Trophoblast cell (in vitro differentiated cells and primary cell): Measurements from ENCODE around the gene MAS1.

Experiments
- DNase-seq, 2 donors: peaks; one replicate each; pipeline ENCODE4 v3.0.0-alpha.2; 2016
- H2AFZ ChIP-seq: 2 replicates; pipeline ENCODE4 v1.6.1; 2013; ENCODE audit warnings: low read length, moderate library complexity, mild to moderate bottlenecking; ENCODE audit not compliant: insufficient read depth, poor library complexity
- H2AK5ac ChIP-seq: 2 replicates; pipeline ENCODE4 v1.6.1; 2013; ENCODE audit warnings: mild to moderate bottlenecking, low read length
- H2BK120ac ChIP-seq: 2 replicates; pipeline ENCODE4 v1.6.1; 2013; ENCODE audit warnings: low read length, mild to moderate bottlenecking, moderate library complexity; ENCODE audit not compliant: insufficient read depth, poor library complexity
- H2BK12ac ChIP-seq: 2 replicates; pipeline ENCODE4 v1.6.1; 2013; ENCODE audit warnings: mild to moderate bottlenecking, low read length, moderate library complexity
- H2BK5ac ChIP-seq: 2 replicates; pipeline ENCODE4 v1.6.1; 2013; ENCODE audit warnings: low read length, low read depth, moderate library complexity, mild to moderate bottlenecking; ENCODE audit not compliant: poor library complexity
- H3K14ac ChIP-seq: 2 replicates; pipeline ENCODE4 v1.6.1; 2013; ENCODE audit warnings: mild to moderate bottlenecking, low read length
- H3K18ac ChIP-seq: 2 replicates; pipeline ENCODE4 v1.6.1; 2013; ENCODE audit warnings: mild to moderate bottlenecking, low read length
- H3K23ac ChIP-seq: 2 replicates; pipeline ENCODE4 v1.6.1; 2013; ENCODE audit warnings: low read length
- H3K27ac ChIP-seq: 2 replicates; pipeline ENCODE4 v1.5.1; 2013; ENCODE audit warnings: low read depth, mild to moderate bottlenecking, inconsistent platforms, low read length, moderate library complexity
- H3K27me3 ChIP-seq: 2 replicates; pipeline ENCODE4 v1.6.1; 2013; ENCODE audit warnings: inconsistent platforms, mild to moderate bottlenecking, low read length, moderate library complexity; ENCODE audit not compliant: insufficient read depth
- H3K36me3 ChIP-seq, 2 experiments: 1 replicate in 1 of 2; 2 replicates in 1 of 2; pipeline ENCODE4 v1.6.1; 2013; ENCODE audit warnings: low read length in 2 of 2, mild to moderate bottlenecking in 2 of 2, moderate library complexity in 1 of 2; ENCODE audit not compliant: insufficient read depth in 2 of 2, control insufficient read depth in 1 of 2
- H3K4ac ChIP-seq: 2 replicates; pipeline ENCODE4 v1.6.1; 2013; ENCODE audit warnings: low read depth, mild to moderate bottlenecking, low read length, moderate library complexity
- H3K4me1 ChIP-seq, 2 experiments: 1 replicate in 1 of 2; 2 replicates in 1 of 2; pipeline ENCODE4 v1.6.1; 2013; ENCODE audit warnings: low read length in 2 of 2, mild to moderate bottlenecking in 2 of 2, moderate library complexity in 1 of 2; ENCODE audit not compliant: insufficient read depth in 2 of 2, control insufficient read depth in 1 of 2
- H3K4me2 ChIP-seq: 2 replicates; pipeline ENCODE4 v1.6.1; 2013; ENCODE audit warnings: inconsistent platforms, mild to moderate bottlenecking, low read length, moderate library complexity
- H3K4me3 ChIP-seq: 2 replicates; pipeline ENCODE4 v1.5.1; 2013; ENCODE audit warnings: mild to moderate bottlenecking, low read depth, low read length, inconsistent platforms
- H3K79me1 ChIP-seq: one replicate; pipeline ENCODE4 v1.6.1; 2013; ENCODE audit warnings: low read length
- H3K79me2 ChIP-seq: 2 replicates; pipeline ENCODE4 v1.6.1; 2013; ENCODE audit warnings: low read length, mild to moderate bottlenecking; ENCODE audit not compliant: control insufficient read depth, insufficient read depth, poor library complexity
- H3K9ac ChIP-seq: 2 replicates; pipeline ENCODE4 v1.6.1; 2013; ENCODE audit warnings: mild to moderate bottlenecking, low read length
- H3K9me3 ChIP-seq: 2 replicates; pipeline ENCODE4 v1.6.1; 2013; ENCODE audit warnings: low read depth, mild to moderate bottlenecking, control low read depth, inconsistent platforms, low read length; ENCODE audit not compliant: insufficient read depth
- H4K12ac ChIP-seq: 2 replicates; pipeline ENCODE4 v1.6.1; 2013; ENCODE audit warnings: low read depth, mild to moderate bottlenecking, low read length, moderate library complexity
- H4K8ac ChIP-seq: 2 replicates; pipeline ENCODE4 v1.6.1; 2013; ENCODE audit warnings: low read depth, mild to moderate bottlenecking, low read length, moderate library complexity
- H4K91ac ChIP-seq: one replicate; pipeline ENCODE4 v1.6.1; 2013; ENCODE audit warnings: low read depth, mild to moderate bottlenecking, low read length, moderate library complexity
- WGBS: extraction: QIAGEN DNeasy Blood & Tissue Kit; methylation state at CpG from one replicate; pipeline ENCODE4 v1.1.7; 2013; ENCODE audit warnings: missing lambda C conversion rate; ENCODE audit not compliant: insufficient read length, insufficient coverage; ENCODE audit errors: extremely low coverage; 5-methylcytosine and 5-hydroxymethylcytosine counted together

The MAS1 gene

GRCh38 chr6:159913862-159914564 lies 23.2 kb downstream of the MAS1 start:
- Histone ChIP-seq H2AK5ac (no peak overlapping the region), H2BK12ac (no peak overlapping the region), H2BK120ac (no peak overlapping the region), H4K12ac (no peak overlapping the region), H3K27me3 (no peaks in the 10 kb centered on the region), H3K79me1 (no peaks in the 10 kb centered on the region), H3K4me1 (no peaks in the 10 kb centered on the region), H3K4me3 (no peak overlapping the region), H3K23ac (no peak overlapping the region), H3K4me2 (no peak overlapping the region), H3K18ac (no peak overlapping the region), H3K79me2 (no peaks in the 10 kb centered on the region), H3K27ac (no peak overlapping the region), H3K36me3 (no peaks in the 10 kb centered on the region), H3K9ac (no peak overlapping the region), H3K14ac (no peak overlapping the region), H2BK5ac (no peak overlapping the region), H3K4ac (no peak overlapping the region), H4K8ac (no peak overlapping the region), H4K91ac (no peak overlapping the region), H2AFZ (no peak overlapping the region), H3K9me3 (no peaks in the 10 kb centered on the region)
- no CpG with 5 or more reads among the region's 6 CpGs for WGBS
- DNase-seq, result no peak

GRCh38 chr6:159914565-159914923 lies 23.8 kb downstream of the MAS1 start:
- H4K12ac ChIP-seq, result no peak overlapping the region
- no peak overlapping the region for H3K18ac ChIP-seq
- DNase-seq, result no peak
- no peaks in the 10 kb centered on the region for H3K4me1 ChIP-seq
- H4K8ac ChIP-seq, result no peak overlapping the region
- H2BK5ac ChIP-seq, result no peak overlapping the region
- H3K23ac ChIP-seq, result no peak overlapping the region
- no peak overlapping the region for H3K4me2 ChIP-seq
- H2BK12ac ChIP-seq, result no peak overlapping the region
- no peaks in the 10 kb centered on the region for H3K36me3 ChIP-seq
- H3K4me3 ChIP-seq, result no peak overlapping the region
- no peaks in the 10 kb centered on the region for H3K79me1 ChIP-seq
- H3K27me3 ChIP-seq, result no peaks in the 10 kb centered on the region
- no peak overlapping the region for H2AK5ac ChIP-seq
- no peak overlapping the region for H3K4ac ChIP-seq
- no peaks in the 10 kb centered on the region for H3K79me2 ChIP-seq
- no peak overlapping the region for H2AFZ ChIP-seq
- H2BK120ac ChIP-seq, result no peak overlapping the region
- H3K14ac ChIP-seq, result no peak overlapping the region
- WGBS, result no CpG with 5 or more reads among the region's 3 CpGs
- H3K9me3 ChIP-seq, result no peaks in the 10 kb centered on the region
- H3K27ac ChIP-seq, result no peak overlapping the region
- no peak overlapping the region for H4K91ac ChIP-seq
- no peak overlapping the region for H3K9ac ChIP-seq

- no peaks in the 10 kb centered on the region for H3K27me3 ChIP-seq
- H2BK5ac ChIP-seq, result no peak overlapping the region
- H3K27ac ChIP-seq, result no peak overlapping the region
- H4K12ac ChIP-seq, result no peak overlapping the region
- no peak overlapping the region for H2AK5ac ChIP-seq
- no peak overlapping the region for H3K9ac ChIP-seq
- no peak overlapping the region for H3K4ac ChIP-seq
- no peak overlapping the region for H2BK120ac ChIP-seq
- no peaks in the 10 kb centered on the region for H3K79me1 ChIP-seq
- no CpG with 5 or more reads among the region's 2 CpGs for WGBS
- no peak overlapping the region for H3K4me2 ChIP-seq
- H4K8ac ChIP-seq, result no peak overlapping the region
- H2BK12ac ChIP-seq, result no peak overlapping the region
- DNase-seq, result no peak
- no peak overlapping the region for H3K18ac ChIP-seq
- H3K4me1 ChIP-seq, result no peaks in the 10 kb centered on the region
- no peaks in the 10 kb centered on the region for H3K9me3 ChIP-seq
- H3K36me3 ChIP-seq, result no peaks in the 10 kb centered on the region
- no peak overlapping the region for H4K91ac ChIP-seq
- no peak overlapping the region for H3K14ac ChIP-seq
- H3K23ac ChIP-seq, result no peak overlapping the region
- no peak overlapping the region for H3K4me3 ChIP-seq
- H3K79me2 ChIP-seq, result no peaks in the 10 kb centered on the region
- H2AFZ ChIP-seq, result no peak overlapping the region
Observed at GRCh38 chr6:159915397-159915796, 24.6 kb downstream of the MAS1 start.

GRCh38 chr6:159916237-159916636 lies 25.4 kb downstream of the MAS1 start:
- Histone ChIP-seq H2BK5ac (no peak overlapping the region), H3K4me2 (no peak overlapping the region), H3K4ac (no peak overlapping the region), H4K8ac (no peak overlapping the region), H3K79me1 (no peaks in the 10 kb centered on the region), H3K36me3 (no peaks in the 10 kb centered on the region), H2BK12ac (no peak overlapping the region), H2AK5ac (no peak overlapping the region), H3K4me3 (no peak overlapping the region), H3K14ac (no peak overlapping the region), H3K27ac (no peak overlapping the region), H2BK120ac (no peak overlapping the region), H3K27me3 (no peaks in the 10 kb centered on the region), H4K12ac (no peak overlapping the region), H3K79me2 (no peaks in the 10 kb centered on the region), H3K4me1 (no peaks in the 10 kb centered on the region), H2AFZ (no peak overlapping the region), H3K9me3 (no peaks in the 10 kb centered on the region), H4K91ac (no peak overlapping the region), H3K23ac (no peak overlapping the region), H3K9ac (no peak overlapping the region), H3K18ac (no peak overlapping the region)
- WGBS, result no CpG with 5 or more reads among the region's 4 CpGs
- DNase-seq, result no peak
